BLaER1 treated with 17β-estradiol and CSF1 and Interleukin-3, amounts not matched to agents 10 nM and 100 nM (cell line): Measurements from ENCODE around the gene GABBR2.

Experiments
- H3K27ac ChIP-seq, 11 experiments: shearing (Covaris generic); formaldehyde crosslinking; 2 replicates each; pipeline ENCODE4 v1.8.1; 2022
- H3K27me3 ChIP-seq, 11 experiments: shearing (Covaris generic); formaldehyde crosslinking; 2 replicates each; pipeline ENCODE4 v1.8.1; 2022
- H3K36me3 ChIP-seq, 11 experiments: shearing (Covaris generic); formaldehyde crosslinking; 2 replicates each; pipeline ENCODE4 v1.8.1; 2022
- H3K4me1 ChIP-seq, 10 experiments: shearing (Covaris generic); formaldehyde crosslinking; 2 replicates each; pipeline ENCODE4 v1.8.1; 2022
- H3K4me2 ChIP-seq, 11 experiments: shearing (Covaris generic); formaldehyde crosslinking; 2 replicates each; pipeline ENCODE4 v1.8.1; 2022
- H3K4me3 ChIP-seq, 10 experiments: shearing (Covaris generic); formaldehyde crosslinking; 2 replicates each; pipeline ENCODE4 v1.8.1; 2022
- H3K9ac ChIP-seq, 11 experiments: shearing (Covaris generic); formaldehyde crosslinking; 2 replicates each; pipeline ENCODE4 v1.8.1; 2022
- H3K9me3 ChIP-seq, 11 experiments: shearing (Covaris generic); formaldehyde crosslinking; replicated peaks in 1 of 11; 2 replicates each; pipeline ENCODE4 v1.8.1; 2022
- H4K20me1 ChIP-seq, 11 experiments: shearing (Covaris generic); formaldehyde crosslinking; 2 replicates each; pipeline ENCODE4 v1.8.1; 2022
- Cebpa-rat ChIP-seq, 11 experiments: shearing (Covaris generic); IDR thresholded peaks; 2 replicates each; pipeline ENCODE4 v1.8.1; 2022

Gene GABBR2

GRCh38 chr9:98743329-98743728 lies 34.6 kb upstream of the GABBR2 start:
- peaks cover 6 to 11% (median 11%) of the 10 kb centered on the region in 11 experiments; a peak in 21 of 22 replicates for H3K9me3 ChIP-seq
- H3K9ac ChIP-seq, result no peak overlapping the region
- no peak overlapping the region for H3K27ac ChIP-seq
- H3K4me3 ChIP-seq, result no peak overlapping the region
- H4K20me1 ChIP-seq, result 0 out of 22 replicates have a peak, but pooled peaks cover 0 to 6% (median 0%) of the 10 kb centered on the region in 11 experiments
- peak overlapping the region in 3 of 11 experiments; percentile 30 to 42 (median 40); a peak in 3 of 22 replicates for H3K4me2 ChIP-seq
- no peak for TF ChIP-seq Cebpa-rat (IDR thresholded peaks at IDR 0.05)
- H3K27me3 ChIP-seq, result no peaks in the 10 kb centered on the region
- peaks cover 8 to 74% (median 54%) of the 10 kb centered on the region in 11 experiments; a peak in 21 of 22 replicates for H3K36me3 ChIP-seq
- peaks cover 0 to 13% (median 10%) of the 10 kb centered on the region in 10 experiments; a peak in 11 of 20 replicates for H3K4me1 ChIP-seq

- H3K27ac ChIP-seq, result no peak overlapping the region
- no peaks in the 10 kb centered on the region for H3K27me3 ChIP-seq
- H3K4me2 ChIP-seq, result no peak overlapping the region
- peaks cover 4 to 74% (median 53%) of the 10 kb centered on the region in 11 experiments; a peak in 21 of 22 replicates for H3K36me3 ChIP-seq
- no peak overlapping the region for H3K9ac ChIP-seq
- no peak for TF ChIP-seq Cebpa-rat (IDR thresholded peaks at IDR 0.05)
- H3K4me1 ChIP-seq, result peaks cover 0 to 13% (median 10%) of the 10 kb centered on the region in 10 experiments; a peak in 11 of 20 replicates
- 0 out of 22 replicates have a peak, but pooled peaks cover 0 to 4% (median 0%) of the 10 kb centered on the region in 11 experiments for H4K20me1 ChIP-seq
- peaks cover 12 to 18% (median 17%) of the 10 kb centered on the region in 11 experiments; a peak in 21 of 22 replicates for H3K9me3 ChIP-seq
- no peak overlapping the region for H3K4me3 ChIP-seq
These were observed 33.9 kb upstream of the GABBR2 start for GRCh38 chr9:98742325-98743280.

DNA sequence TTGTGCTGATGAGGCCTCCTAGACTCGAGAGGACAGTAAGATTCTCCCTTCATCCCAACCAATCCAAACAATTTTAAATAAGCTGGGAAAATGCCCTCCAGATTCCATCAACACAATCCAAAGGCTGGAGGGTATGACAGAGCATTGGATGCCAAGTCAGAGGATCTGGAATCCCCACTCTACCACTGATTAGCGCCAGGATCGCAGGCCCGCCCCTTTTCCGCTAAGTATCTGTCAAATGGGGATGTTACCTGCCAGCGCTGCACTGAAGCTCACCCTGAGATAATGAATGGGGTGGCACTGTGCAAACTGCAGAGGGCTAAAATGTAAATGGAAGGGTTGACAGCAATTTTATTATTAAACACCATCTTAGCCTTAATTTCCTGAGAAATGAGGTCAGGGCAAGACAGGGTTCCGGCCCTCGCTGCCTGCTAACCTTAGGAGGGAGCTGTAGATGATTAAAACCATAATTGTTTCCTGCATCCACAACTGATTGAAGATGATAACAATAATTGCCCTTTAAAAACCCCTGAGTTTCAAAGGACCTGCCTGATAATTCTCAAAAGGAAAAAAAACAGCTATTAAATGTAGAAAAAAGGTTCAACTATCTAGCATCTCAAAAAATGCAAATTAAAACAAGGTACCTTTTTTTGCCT lies 31.6 kb upstream of the GABBR2 start:
- H3K4me3 ChIP-seq, result no peak overlapping the region
- peaks cover 7 to 31% (median 28%) of the 10 kb centered on the region in 10 experiments; a peak in 17 of 20 replicates for H3K4me1 ChIP-seq
- H3K9ac ChIP-seq, result no peak overlapping the region
- H3K36me3 ChIP-seq, result peaks cover 4 to 68% (median 46%) of the 10 kb centered on the region in 11 experiments
- TF ChIP-seq Cebpa-rat (IDR thresholded peaks at IDR 0.05), result no peak
- no peaks in the 10 kb centered on the region for H3K27me3 ChIP-seq
- H3K9me3 ChIP-seq, result peaks cover 14 to 26% (median 19%) of the 10 kb centered on the region in 11 experiments; a peak in 21 of 22 replicates
- H3K27ac ChIP-seq, result no peak overlapping the region
- peaks cover 0 to 3% (median 0%) of the 10 kb centered on the region in 11 experiments; a peak in 1 of 22 replicates for H4K20me1 ChIP-seq
- no peak overlapping the region for H3K4me2 ChIP-seq

DNA sequence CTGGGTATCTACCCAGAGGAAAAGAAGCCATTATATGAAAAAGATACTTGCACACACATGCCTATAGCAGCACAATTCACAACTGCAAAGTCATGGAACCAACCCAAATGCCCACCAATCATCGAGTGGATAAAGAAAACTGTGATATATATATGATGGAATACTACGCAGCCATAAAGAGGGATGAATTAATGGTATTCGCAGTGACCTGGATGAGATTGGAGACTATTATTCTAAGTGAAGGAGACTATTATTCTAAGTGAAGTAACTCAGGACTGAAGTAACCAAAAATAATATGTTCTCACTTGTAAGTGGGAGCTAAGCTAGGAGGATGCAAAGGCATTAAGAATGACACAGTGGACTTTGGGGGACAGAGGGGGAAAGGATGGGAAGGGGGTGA lies 30.0 kb upstream of the GABBR2 start:
- Histone ChIP-seq H3K36me3 (peaks cover 8 to 65% (median 47%) of the 10 kb centered on the region in 11 experiments; a peak in 20 of 22 replicates), H3K27me3 (no peaks in the 10 kb centered on the region), H3K27ac (no peak overlapping the region), H3K9ac (no peak overlapping the region), H3K9me3 (peaks cover 14 to 26% (median 19%) of the 10 kb centered on the region in 11 experiments; a peak in 21 of 22 replicates), H3K4me1 (peaks cover 7 to 40% (median 32%) of the 10 kb centered on the region in 10 experiments; a peak in 17 of 20 replicates), H4K20me1 (peaks cover 0 to 3% (median 0%) of the 10 kb centered on the region in 11 experiments; a peak in 1 of 22 replicates), H3K4me3 (no peak overlapping the region), H3K4me2 (no peak overlapping the region)
- TF ChIP-seq Cebpa-rat (IDR thresholded peaks at IDR 0.05), result no peak

- H3K27me3 ChIP-seq, result no peaks in the 10 kb centered on the region
- peak overlapping the region; percentile 34 to 89 (median 57); a peak in 20 of 22 replicates for H3K4me2 ChIP-seq
- H3K4me3 ChIP-seq, result no peak overlapping the region
- H3K36me3 ChIP-seq, result peaks cover 8 to 62% (median 43%) of the 10 kb centered on the region in 11 experiments; a peak in 20 of 22 replicates
- H3K27ac ChIP-seq, result peak overlapping the region in 1 of 11 experiments; percentile 12; a peak in 1 of 22 replicates
- H3K9ac ChIP-seq, result peak overlapping the region in 5 of 11 experiments; percentile 21 to 53 (median 29); a peak in 4 of 22 replicates
- no peak for TF ChIP-seq Cebpa-rat (IDR thresholded peaks at IDR 0.05)
- H3K9me3 ChIP-seq, result peaks cover 14 to 26% (median 19%) of the 10 kb centered on the region in 11 experiments; a peak in 21 of 22 replicates
- peaks cover 0 to 3% (median 0%) of the 10 kb centered on the region in 11 experiments; a peak in 2 of 22 replicates for H4K20me1 ChIP-seq
- peaks cover 8 to 59% (median 54%) of the 10 kb centered on the region in 10 experiments; a peak in 18 of 20 replicates for H3K4me1 ChIP-seq
These were observed 27.5 kb upstream of the GABBR2 start for GRCh38 chr9:98736226-98736625.

- no peaks in the 10 kb centered on the region for H3K27me3 ChIP-seq
- H3K4me3 ChIP-seq, result no peak overlapping the region
- TF ChIP-seq Cebpa-rat (IDR thresholded peaks at IDR 0.05), result no peak
These were observed 24.1 kb upstream of the GABBR2 start for GRCh38 chr9:98732801-98733200.

DNA sequence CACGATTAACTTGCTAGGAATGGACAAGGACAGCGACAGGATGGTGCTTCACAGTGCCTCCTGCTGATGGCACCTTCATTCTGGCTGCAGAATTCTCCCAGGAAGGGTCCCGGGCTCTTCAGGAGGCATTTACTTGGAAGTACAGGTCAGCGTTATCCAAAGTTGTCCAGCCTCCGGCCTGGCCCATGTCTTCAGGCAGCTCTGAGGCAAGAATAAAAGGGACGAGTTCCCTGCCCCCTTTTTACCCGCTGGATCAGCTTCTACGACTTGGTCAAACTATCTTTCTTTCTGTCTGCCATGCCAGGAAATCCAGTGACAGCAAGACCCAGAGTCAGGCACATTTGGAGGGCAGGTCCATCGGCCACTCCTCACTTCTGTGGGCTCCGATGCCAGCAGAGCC lies 23.4 kb upstream of the GABBR2 start:
- TF ChIP-seq Cebpa-rat (IDR thresholded peaks at IDR 0.05), result no peak
- peaks cover 0 to 32% (median 24%) of the 10 kb centered on the region in 11 experiments; a peak in 18 of 22 replicates for H3K36me3 ChIP-seq
- peak overlapping the region; percentile 9 to 86 (median 72); a peak in 19 of 22 replicates for H3K4me2 ChIP-seq
- H3K9ac ChIP-seq, result peak overlapping the region in 1 of 11 experiments; percentile 4; a peak in 3 of 22 replicates
- H3K9me3 ChIP-seq, result peaks cover 0 to 3% (median 0%) of the 10 kb centered on the region in 11 experiments; a peak in 2 of 22 replicates
- peak overlapping the region in 1 of 10 experiments; percentile 0; a peak in 4 of 20 replicates for H3K4me3 ChIP-seq
- no peaks in the 10 kb centered on the region for H3K27me3 ChIP-seq
- H3K4me1 ChIP-seq, result peaks cover 14 to 100% (median 92%) of the 10 kb centered on the region in 10 experiments
- H4K20me1 ChIP-seq, result peaks cover 0 to 3% (median 0%) of the 10 kb centered on the region in 11 experiments; a peak in 2 of 22 replicates
- H3K27ac ChIP-seq, result peak overlapping the region in 1 of 11 experiments; percentile 6; a peak in 2 of 22 replicates

More at GRCh38 chr9:98732801-98733200, 24.1 kb upstream of the GABBR2 start:
- peaks cover 8 to 94% (median 84%) of the 10 kb centered on the region in 10 experiments; a peak in 18 of 20 replicates for H3K4me1 ChIP-seq
- H3K27ac ChIP-seq, result no peak overlapping the region
- H4K20me1 ChIP-seq, result peaks cover 0 to 3% (median 0%) of the 10 kb centered on the region in 11 experiments; a peak in 2 of 22 replicates
- H3K9me3 ChIP-seq, result peaks cover 3 to 10% (median 4%) of the 10 kb centered on the region in 11 experiments; a peak in 15 of 22 replicates
- H3K4me2 ChIP-seq, result peak overlapping the region; percentile 9 to 86 (median 72); a peak in 19 of 22 replicates
- peaks cover 0 to 38% (median 28%) of the 10 kb centered on the region in 11 experiments; a peak in 18 of 22 replicates for H3K36me3 ChIP-seq
- no peak overlapping the region; a peak in 2 of 22 replicates for H3K9ac ChIP-seq

DNA sequence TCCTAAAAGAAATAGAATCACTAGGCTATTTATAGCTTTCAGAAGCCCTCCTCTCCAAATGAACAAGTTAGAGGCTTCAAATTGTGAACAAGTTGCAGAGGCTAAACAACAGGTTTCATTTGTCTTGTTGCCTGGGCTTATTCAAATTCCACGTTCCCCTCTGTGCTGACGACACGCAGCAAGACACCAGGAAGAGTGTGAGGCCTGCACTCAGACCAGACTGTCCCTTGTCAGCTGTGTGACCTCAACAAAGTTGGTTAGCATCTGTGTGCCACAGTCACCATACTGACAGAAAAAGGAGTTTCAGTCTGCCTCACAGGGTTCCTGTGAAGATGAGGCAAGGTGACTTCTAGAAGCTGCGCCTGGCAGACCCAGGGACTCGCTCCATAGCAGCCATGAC lies 22.1 kb upstream of the GABBR2 start:
- Histone ChIP-seq H3K36me3 (peaks cover 0 to 28% (median 20%) of the 10 kb centered on the region in 11 experiments; a peak in 18 of 22 replicates), H4K20me1 (no peaks in the 10 kb centered on the region; a peak in 1 of 22 replicates), H3K4me3 (no peak overlapping the region), H3K4me2 (peak overlapping the region in 7 of 11 experiments; percentile 68 to 86 (median 78); a peak in 9 of 22 replicates), H3K9me3 (no peaks in the 10 kb centered on the region), H3K27me3 (no peaks in the 10 kb centered on the region), H3K4me1 (peaks cover 18 to 100% (median 92%) of the 10 kb centered on the region in 10 experiments), H3K9ac (no peak overlapping the region), H3K27ac (no peak overlapping the region; a peak in 1 of 22 replicates)
- TF ChIP-seq Cebpa-rat (IDR thresholded peaks at IDR 0.05), result no peak
